HG03039 (cell line): ENCODE measurements around the gene TJP2.

Source experiments
- ATAC-seq: cut with Tn5 transposase; IDR thresholded peaks from one replicate; pipeline ENCODE4 v1.9.1; 2021; ENCODE audit warnings: mild to moderate bottlenecking, moderate library complexity; ENCODE audit not compliant: unreplicated experiment

The TJP2 gene

DNA sequence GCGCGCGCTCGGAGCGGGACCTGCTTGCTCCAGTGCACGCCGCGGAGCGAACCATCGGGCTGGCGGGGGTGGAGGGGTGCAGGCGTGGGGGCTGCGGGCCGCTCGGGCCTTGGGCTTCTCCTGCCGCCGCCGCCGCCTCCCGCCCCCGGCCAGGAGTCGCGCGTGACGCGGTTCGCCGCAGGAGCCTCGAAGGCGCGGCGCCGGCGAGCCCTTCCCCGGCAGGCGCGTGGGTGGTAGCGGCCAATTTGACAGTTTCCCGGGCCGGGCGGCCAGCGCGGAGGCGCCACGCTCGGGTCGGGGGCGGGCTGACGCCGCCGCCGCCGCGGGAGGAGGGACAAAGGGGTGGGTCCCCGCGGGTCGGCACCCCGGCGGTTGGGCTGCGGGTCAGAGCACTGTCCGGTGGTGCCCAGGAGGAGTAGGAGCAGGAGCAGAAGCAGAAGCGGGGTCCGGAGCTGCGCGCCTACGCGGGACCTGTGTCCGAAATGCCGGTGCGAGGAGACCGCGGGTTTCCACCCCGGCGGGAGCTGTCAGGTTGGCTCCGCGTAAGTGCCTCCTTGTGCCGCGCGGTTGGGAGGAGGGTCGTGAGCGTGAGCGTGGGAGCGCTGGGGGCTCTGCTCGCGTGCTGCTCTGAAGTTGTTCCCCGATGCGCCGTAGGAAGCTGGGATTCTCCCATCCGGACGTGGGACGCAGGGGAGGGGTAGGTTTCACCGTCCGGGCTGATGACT lies at the start of gene TJP2:
TJP2 (plus strand) TSS at position 387 of the 725 bp plus-strand sequence; CDS start at position 483, 96 bp downstream.
- ATAC-seq, result peak; percentile 33

DNA sequence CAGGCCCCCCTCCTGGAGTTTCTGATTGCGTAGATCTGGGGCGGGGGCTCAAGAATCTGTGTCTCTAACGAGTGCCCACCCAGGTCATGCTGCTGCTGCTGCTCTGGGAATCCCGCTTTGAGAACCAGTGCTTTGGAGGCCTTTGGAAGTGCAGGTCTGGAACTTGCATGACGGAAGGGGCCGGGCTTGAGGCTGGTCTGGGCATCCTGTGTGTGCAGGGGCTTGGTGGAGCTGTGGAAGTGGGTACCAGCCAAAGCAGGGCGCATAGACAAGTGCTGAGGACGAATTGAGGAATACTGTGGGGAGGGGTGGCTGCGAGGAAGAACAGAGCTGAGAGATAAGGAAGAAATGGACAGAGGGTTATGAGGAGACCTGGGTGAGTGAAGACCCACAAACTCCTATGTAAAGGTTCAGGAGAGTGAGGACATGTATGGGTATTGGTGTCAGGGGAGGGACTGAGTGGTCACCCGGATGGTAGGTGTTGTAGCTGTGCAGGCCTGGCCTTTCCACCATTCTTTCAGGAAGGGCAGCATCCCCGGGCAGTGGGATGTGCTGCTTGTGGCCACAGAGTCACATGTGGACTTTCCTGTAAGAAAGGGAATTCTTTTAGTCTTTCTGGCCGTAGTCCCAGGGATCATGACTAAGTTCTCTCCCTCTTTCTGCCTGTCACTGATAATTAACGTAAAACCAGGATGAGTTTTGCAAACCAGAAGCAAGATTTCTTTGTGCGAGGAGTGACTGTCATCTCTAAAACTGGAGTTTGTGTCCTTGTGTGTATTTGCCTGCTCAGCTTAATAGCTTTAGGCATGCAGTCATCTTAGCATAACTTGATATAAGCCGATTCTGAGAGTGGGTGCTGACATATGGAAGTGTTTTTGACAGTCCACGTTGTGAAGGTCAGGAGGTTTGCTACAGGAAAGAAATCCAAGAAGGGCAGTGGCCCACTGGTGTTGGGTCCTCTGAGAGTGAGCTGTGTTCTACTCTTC lies 43.3 kb upstream of the TJP2 start:
- no peak for ATAC-seq

DNA sequence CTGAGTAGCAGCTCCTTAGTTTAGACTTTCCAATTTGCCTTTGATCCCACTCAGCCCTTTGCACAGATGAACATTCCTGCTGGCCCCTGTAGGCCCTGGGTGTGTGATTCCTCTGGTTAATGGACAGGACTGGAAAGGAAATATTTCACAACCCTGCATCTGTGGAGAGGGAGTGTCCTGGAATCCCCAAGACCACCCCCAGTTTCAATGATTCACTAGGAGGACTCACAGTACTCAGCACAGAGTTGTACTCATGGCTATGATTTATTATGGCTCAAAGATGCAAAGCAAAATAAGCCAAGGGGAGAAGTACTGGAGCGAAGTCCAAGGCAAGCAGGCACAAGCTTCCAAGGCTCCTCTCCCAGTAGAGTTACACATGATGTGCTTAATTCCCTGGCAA lies 42.4 kb upstream of the TJP2 start:
- ATAC-seq, result no peak

DNA sequence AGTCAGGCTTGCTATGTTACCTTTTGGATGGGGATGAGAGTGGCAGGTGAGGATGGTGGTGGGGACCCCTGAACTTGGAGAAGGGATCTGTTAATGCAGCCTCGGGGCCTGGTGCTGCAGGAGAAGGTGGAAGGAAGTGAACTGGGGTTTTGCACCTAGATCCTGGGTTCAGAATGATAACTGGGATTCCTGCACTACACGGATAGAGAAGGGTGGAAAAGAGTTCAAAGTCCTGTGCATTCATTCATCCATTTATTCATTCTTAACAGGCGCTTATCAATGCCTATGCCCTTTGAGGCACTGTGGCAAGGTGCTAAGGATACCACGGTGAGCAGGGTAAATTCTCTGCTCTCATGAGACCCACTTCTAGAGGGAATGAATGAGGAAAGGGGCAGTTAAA lies 41.7 kb upstream of the TJP2 start:
- no peak for ATAC-seq

DNA sequence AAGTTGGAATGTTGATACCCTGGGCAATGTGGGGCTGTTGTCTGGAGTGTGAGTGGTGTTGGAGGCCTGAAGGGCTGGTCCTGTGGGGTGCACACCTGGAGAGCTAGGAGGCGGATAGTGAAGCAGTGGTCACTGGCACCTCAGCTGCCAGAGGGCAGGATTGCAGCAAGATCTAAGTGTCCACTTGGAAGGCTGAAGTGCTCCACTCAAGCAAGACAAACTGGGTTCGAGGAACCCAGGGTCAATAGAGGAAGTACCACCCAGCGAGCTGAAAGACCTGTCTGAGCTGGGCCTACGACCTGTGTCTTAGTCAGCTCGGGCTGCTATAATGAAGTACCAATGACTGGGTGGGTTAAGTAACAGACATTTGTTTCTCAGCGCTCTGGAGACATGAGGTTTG lies 39.7 kb upstream of the TJP2 start:
- ATAC-seq, result no peak

DNA sequence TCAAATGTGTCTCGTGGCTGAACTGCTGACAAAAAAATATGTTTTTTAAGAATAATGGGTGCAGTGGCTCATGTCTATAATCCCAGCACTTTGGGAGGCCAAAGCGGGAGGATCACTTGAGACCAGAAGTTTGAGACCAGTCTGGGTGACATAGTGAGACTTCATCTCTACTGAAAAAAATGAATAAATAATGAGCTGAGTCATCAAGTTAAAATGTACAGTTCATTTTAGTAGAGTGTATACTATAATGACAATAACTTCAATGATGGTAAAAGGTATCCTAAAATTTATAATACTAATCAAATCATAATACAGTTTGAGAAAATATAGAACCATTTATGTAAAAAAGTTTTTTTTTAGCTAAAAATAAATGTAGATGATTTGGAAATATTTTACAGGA lies 37.9 kb upstream of the TJP2 start:
- no peak for ATAC-seq

DNA sequence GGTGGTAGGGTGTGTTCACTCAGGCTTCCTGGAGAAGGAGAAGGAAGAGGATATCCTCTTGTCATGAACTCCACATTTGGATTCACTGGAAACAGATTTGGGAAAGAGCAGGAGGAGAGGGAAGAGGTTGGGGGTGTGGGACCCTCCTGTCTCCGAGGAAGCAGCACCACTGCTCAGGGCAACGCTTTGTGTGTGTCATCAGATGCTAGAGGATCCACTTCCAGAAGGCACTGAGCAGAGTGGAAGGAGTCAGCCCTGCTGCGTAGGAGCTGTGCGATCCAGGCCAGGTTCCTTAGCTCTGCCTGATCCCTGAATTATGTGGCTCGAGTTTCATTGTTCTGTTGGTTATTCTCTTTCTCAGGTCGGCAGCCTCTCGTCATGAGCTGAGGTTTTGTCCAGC lies 37.3 kb upstream of the TJP2 start:
- no peak for ATAC-seq

DNA sequence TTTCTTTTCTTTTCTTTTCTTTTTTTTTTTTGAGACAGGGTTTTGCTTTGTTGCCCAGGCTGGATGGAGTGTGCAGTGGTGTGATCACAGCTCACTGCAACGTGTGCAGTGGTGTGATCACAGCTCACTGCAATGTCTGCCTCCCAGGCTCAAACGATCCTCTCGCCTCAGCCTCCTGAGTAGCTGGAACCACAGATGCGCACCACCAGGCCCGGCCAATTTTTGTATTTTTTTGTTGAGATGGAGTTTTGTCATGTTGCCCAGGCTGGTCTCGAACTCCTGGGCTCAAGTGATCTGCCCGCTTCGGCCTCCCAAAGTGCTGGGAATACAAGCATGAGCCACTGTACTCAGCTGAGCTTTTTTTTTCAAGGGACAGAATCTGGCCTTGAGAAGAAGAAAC lies 36.8 kb upstream of the TJP2 start:
- no peak for ATAC-seq

DNA sequence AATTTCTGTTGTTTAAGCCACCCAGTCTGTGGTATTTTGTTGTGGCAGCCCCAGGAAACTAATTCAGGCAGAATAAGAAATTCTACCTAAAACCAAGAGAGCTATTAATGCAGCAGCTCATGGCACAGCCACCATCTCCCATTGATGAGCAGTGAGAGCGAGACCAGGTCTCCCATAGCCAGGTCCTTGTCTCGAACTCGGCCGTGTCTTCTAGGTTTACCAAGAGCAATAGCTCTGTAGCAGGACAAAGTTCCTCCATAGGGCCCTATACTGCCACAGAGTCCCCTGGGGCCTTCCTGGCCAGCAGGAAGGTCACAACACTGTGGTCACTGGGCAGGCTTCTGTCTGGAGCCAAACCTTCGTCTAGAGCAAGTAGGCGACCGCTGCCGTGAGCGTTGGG lies 34.5 kb upstream of the TJP2 start:
- no peak for ATAC-seq

DNA sequence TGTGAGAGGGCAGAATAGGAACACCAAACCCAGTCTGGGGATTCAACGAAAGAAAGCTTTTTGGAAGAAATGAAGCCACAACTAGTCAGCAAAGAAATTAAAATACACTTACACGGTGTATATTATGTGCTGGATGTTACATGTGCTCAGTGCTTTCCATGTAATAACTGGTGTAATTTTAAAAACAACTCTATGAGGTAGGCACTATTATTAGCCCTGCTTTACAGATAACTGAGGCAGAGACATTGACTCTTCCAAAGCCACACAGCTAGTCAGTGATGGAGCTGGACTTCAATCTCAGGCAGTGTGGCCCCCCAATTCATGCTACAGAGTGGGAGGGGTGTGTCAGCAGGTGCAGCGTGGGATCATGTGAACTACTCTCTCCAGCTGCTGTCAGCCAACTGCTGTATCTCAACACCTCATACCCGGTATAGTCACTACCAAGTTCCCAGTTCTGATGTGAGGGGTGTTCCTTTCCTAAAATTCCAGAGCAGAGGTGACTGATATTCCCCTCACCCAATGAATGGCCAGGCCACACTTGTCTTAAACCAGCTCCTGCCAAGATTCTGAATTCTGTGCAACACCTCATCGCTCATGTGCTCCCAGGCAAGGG lies 33.8 kb upstream of the TJP2 start:
- no peak for ATAC-seq

DNA sequence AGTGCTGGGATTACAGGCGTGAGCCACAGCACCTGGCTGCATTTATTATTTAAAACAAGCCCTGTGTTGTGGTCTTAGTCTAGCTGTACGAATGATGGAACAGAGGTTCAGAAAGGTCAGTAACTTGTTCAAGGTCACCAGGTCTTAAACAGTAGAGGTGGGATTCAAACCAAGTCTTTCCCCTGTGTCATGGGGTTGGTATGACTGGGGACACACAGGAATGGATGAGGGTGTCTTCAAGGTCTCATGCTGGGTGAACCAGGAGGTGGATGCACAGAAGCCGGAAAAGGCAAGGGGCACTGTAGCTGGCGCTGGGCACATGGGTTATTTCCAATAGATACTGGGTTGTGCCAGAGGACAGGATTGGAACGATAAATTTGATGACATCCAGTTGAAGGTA lies 32.2 kb upstream of the TJP2 start:
- ATAC-seq, result no peak

DNA sequence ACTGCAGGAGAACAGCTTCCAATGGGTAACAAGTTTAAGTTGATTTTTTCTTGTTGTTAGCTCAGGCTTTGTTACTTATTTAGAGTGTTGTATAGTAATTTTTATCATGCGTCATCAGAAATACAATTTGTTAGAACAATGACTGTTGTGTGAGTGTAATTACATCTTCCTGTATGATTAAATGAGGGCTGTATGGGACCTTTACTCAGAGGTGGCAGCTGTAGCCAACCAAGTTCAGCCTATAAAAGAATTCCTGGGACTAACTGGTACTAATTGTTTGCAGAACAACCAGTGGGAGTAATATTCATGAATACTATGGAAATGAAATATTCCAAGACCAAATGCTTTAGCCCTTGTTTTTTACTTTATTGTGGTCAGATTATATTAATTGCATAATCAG lies 30.8 kb upstream of the TJP2 start:
- ATAC-seq, result no peak

DNA sequence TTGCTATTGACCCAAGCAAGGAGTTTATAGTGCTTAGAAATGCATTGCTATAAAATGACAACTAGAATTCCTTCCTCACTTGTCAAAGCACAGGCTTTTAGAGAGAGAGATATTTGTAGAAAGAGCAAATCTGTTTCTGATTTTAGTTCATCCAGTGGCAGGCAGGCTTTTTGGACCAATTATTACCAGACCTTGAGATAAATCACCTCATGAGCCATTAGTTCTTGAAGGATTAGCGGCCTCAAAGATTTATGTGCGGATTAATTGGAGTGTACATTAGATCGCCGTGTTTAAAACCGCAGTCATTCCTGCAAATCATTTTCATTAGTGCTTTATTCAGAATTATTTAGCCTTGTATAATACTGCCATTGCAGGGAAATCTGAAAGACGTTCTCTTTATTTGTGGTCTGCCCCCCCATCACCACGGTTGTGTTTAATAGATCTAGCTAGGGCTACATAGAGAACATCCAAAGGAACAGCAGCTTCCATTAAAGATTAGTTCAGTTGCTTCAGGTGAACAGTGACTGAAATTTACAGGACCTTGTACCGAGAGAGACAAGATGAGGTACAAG lies 28.8 kb upstream of the TJP2 start:
- ATAC-seq, result no peak

DNA sequence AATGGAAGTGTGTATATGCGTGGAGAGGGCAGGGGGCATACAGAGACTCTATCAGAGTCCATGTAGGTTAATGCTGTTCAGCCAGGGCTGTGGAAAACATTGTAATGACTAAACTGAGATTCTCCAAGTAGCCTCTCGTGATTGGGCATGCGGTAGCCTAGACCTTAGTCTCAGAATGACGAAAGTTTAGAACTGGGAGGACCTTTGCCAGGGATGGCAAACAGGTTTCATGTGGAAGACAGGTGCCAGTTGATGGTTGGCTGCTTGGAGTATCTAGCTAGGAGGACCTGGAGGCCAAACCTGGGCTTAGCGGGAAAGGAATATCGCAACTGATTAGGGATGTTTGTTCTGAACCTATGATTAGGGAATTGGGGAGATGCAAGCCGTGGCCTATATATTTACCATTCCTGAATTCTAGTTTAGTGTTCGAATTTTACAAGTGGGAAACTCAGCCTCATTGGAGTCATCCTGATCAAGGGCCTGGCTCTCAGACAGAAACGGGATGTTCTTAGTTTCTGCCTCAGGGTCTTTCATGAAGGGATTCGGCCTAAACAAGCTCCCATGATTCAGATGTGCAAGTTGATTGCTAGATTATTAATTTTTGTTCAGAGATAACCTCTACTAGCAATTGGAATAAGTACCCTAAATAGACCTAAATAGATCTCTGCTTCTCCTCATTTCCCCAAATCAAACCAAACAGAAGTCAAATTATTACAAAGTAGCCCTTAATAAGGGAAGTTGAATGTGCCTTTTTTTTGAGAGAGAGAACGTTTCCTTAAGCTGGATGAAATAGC lies 26.8 kb upstream of the TJP2 start:
- no peak for ATAC-seq

DNA sequence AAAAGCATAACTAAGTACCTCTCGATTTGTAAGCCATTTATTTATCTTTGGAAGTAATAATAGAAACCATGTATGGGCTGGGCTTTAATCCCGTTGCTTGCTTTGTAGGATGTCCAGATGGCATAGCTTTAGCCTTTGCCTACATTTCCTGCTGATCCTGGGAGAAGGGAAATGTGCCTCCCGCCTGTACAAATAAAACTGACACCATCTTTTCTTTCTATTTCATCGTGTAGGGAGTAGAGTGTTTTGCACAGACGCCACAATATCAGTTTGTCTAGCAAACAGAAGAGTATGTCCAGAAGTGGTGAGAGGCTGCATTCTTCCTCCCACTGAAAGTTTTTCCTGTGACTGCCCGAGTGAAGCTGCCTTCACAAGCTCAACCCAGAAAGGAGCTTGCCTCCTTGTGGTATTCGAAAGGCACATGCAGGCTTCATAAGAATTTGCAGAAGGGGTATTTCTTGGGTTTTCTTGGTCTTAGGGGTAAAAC lies 24.7 kb upstream of the TJP2 start:
- no peak for ATAC-seq

DNA sequence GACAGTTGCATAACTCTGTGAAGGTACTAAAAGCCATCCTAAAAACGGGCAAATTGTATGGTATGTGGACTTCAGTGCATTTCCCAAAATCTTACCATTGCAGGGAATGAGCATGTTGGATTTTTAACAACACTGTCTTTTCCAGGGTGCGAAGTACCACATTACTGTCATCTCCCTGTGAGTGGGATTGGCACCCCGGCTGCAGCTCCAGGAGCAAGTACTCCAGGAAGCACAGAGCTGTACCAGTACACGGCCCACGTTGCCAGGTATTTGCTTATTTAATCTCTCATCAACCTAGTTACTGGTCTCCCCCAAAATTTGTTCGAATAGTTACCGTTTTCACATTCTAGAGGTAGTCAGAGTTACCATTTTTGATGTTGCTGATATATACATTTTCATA lies 22.6 kb upstream of the TJP2 start:
- ATAC-seq, result no peak

DNA sequence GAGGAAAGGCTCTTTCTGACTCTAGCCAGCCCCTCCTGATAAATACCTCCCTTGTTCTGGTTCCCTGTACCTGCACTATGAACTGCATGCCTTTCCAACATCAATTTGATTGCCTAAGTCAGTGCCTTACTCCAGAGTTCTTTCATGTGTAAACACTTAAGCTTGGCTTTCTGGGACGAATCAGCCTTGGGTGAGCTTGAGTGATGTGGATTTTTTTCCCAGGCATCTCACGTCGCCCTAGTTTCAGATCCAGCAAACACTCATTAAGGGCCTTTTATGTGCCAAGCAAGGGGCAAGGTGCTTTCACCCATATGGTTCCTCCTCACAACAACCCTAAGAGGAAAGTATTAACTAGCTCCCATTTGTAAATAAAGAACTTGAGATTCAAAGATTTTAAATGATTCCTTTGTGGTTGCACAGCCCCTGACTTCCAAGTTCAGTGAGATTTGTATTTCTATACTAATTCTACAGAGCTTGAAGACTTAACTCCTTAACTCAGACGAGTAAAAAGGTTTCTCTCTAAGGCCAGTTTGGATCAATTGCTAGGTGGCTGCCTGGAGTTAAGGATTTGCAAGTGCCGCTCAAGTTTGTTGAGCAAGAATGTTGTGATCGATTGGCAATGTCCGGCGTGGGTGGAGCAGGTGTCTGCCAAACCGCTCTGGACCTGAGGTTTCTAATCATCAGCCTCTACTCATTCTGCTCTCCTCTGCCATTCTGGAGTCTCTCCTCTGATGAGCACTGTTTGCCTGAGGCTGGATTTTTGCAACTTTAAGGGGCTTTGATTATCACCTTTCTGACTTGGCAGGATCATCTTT lies 20.2 kb upstream of the TJP2 start:
- ATAC-seq, result no peak

DNA sequence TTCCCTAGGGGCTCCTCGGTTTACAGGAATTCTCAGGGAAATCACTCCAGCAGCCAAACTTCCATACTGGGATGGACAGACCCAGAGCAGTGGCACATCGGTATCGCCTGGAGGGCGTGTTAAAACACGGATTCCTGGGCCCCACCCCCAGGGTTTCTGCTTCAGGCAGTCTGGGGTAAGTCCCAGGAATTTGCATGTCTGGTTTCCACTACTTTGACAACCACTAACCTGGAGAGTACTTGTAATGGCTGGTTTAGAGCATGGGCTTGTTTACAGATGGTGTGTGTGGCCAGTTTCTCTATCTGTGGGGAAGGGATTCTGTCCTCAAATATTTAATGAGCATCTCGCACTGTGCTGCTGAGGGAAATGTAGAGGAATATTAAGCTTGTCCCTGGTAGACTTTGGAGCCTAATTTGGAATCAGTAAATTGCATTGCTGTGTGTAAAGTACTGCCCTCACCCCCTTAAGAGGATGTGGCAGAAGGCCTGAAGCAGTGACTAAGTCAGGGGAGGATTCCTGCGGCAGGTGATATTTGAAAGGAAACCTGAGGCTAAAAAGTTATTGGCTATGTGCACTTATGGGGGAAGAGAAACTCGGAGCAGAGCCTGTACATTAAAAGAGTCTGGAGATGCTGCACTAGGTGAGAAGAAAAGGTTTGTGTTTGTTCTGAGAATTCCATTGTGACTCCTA lies 18.6 kb upstream of the TJP2 start:
- peak; percentile 98 for ATAC-seq
